Measurements from ENCODE around the gene MLLT1.

DNA sequence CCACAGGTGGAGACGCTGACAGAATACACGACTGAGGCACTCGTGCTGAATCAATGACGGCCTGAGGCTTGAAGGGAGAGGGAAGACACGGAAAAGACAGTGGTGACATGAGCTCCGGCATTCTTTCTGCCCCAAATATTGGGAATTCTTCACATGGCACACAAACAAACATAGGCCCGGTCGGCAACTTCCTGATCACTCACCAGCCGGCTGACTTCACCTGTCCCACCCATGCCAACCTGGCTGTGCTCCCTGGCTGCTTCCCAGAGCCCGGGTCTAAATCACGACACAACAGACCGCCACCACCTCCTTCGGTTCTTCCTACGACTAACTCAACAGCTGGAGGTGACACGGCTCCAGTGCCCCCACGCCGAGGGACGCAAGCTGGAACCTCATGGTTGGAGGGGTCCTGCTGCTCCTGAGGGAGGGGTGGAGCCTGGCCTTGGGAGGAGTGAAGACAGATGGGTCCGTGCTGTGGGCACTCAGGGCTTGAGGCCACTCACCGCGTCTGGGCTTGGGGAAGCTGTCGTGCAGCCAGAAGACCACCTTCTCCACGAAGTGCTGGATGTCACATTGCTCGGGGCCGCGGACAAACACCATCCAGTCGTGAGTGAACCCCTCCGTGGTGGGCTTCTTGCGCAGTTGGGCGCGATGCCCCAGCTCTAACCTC is 9.6 kb downstream of the MLLT1 start:
- TF ChIP-seq, protein P1, sequence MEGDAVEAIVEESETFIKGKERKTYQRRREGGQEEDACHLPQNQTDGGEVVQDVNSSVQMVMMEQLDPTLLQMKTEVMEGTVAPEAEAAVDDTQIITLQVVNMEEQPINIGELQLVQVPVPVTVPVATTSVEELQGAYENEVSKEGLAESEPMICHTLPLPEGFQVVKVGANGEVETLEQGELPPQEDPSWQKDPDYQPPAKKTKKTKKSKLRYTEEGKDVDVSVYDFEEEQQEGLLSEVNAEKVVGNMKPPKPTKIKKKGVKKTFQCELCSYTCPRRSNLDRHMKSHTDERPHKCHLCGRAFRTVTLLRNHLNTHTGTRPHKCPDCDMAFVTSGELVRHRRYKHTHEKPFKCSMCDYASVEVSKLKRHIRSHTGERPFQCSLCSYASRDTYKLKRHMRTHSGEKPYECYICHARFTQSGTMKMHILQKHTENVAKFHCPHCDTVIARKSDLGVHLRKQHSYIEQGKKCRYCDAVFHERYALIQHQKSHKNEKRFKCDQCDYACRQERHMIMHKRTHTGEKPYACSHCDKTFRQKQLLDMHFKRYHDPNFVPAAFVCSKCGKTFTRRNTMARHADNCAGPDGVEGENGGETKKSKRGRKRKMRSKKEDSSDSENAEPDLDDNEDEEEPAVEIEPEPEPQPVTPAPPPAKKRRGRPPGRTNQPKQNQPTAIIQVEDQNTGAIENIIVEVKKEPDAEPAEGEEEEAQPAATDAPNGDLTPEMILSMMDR (IDR thresholded peaks at IDR 0.05; ENCODE audit: low read depth, low read length, poor library complexity, severe bottlenecking): no peak
- no peak for TF ChIP-seq EZH2phosphoT487 (IDR thresholded peaks at IDR 0.05; ENCODE audit: borderline replicate concordance, low read length)
